ENCODE measurements around the gene WDR18. TPM values are rescaled to one million over a fixed set of nuclear protein-coding genes. Genes with fewer than 3 reads are reported as not detected.

Gene WDR18
- total RNA-seq (10 to 100 TPM; 24.3 to 41.7 TPM), polyA plus RNA-seq (10 to 100 TPM; 33.8 to 45.3 TPM)

- Histone ChIP-seq H3K9ac (ENCODE audit: low read depth in 1 of 2, low read length in 2 of 2) (peak within 1 kb of the TSS; percentile 55 to 56), H3K4me3 (ENCODE audit: low read depth in 1 of 3, low read length in 3 of 3) (peak within 1 kb of the TSS; percentile 86 to 87 (median 86)), H3K4me1 (ENCODE audit: control insufficient read depth in 4 of 4, insufficient read depth in 4 of 4, low read length in 3 of 4) (peaks cover 11 to 39% (median 29%) of the 10 kb centered on the region in 4 donors), H3K27me3 (ENCODE audit: control insufficient read depth in 4 of 4, insufficient read depth in 4 of 4, low read length in 3 of 4) (no peaks in the 10 kb centered on the region), H3K27ac (ENCODE audit: low read depth in 1 of 2, low read length in 2 of 2) (peak within 1 kb of the TSS; percentile 66 to 78), H3K9me3 (ENCODE audit: control insufficient read depth in 4 of 4, low read length in 3 of 4) (no peaks in the 10 kb centered on the region), H3K36me3 (ENCODE audit: control insufficient read depth in 4 of 4, insufficient read depth in 3 of 4, low read depth in 1 of 4, low read length in 3 of 4) (peaks cover 0 to 11% (median 2%) of the 10 kb centered on the region in 4 donors)
- peak; percentile 90 for DNase-seq (ENCODE audit: low spot score)
- WGBS: 1% methylated on average over 78 of the region's 78 CpGs
- no peak for TF ChIP-seq ZBTB33 (IDR thresholded peaks at IDR 0.05)
- TF ChIP-seq FOXA1 (IDR thresholded peaks at IDR 0.05): no peak
- no peak for TF ChIP-seq REST (IDR thresholded peaks at IDR 0.05)
- peak in 1 of 2 donors; percentile 88 for TF ChIP-seq GABPA (IDR thresholded peaks at IDR 0.05 in 1 of 2, conservative IDR thresholded peaks at IDR 0.05 in 1 of 2)
- peak; percentile 27 for TF ChIP-seq CTCF (IDR thresholded peaks at IDR 0.05; ENCODE audit: low read depth, low read length, missing input control)
- no peak for TF ChIP-seq JUND (IDR thresholded peaks at IDR 0.05)
- TF ChIP-seq YY1 (IDR thresholded peaks at IDR 0.05): peak; percentile 99
- TF ChIP-seq RXRA (IDR thresholded peaks at IDR 0.05): no peak
- TF ChIP-seq TAF1 (conservative IDR thresholded peaks at IDR 0.05): no peak
- no peak for TF ChIP-seq FOXA2 (IDR thresholded peaks at IDR 0.05)
- TF ChIP-seq EGR1 (IDR thresholded peaks at IDR 0.05; ENCODE audit: low read depth in 2 of 2): no peak
- no peak for TF ChIP-seq NR2F2 (IDR thresholded peaks at IDR 0.05)
- TF ChIP-seq RAD21 (IDR thresholded peaks at IDR 0.05): no peak
- no peak for TF ChIP-seq HNF4A (conservative IDR thresholded peaks at IDR 0.05)
- TF ChIP-seq SP1 (IDR thresholded peaks at IDR 0.05): no peak
These were observed at the start of gene WDR18 for GRCh38 chr19:984165-984967. TSS of gene WDR18 (plus strand) at chr19:984345. CDS start at chr19:984354, 9 bp downstream.
